ENCODE results near the gene STEAP1B.
A peak's percentile ranks its signal among the peaks of the same experiment; 100 is the strongest.
"Not testable (repeated sequence)": the region's sequence is repeated elsewhere in the genome, so short reads cannot be mapped to it uniquely, and the experiment has no call there.

Gene STEAP1B

DNA sequence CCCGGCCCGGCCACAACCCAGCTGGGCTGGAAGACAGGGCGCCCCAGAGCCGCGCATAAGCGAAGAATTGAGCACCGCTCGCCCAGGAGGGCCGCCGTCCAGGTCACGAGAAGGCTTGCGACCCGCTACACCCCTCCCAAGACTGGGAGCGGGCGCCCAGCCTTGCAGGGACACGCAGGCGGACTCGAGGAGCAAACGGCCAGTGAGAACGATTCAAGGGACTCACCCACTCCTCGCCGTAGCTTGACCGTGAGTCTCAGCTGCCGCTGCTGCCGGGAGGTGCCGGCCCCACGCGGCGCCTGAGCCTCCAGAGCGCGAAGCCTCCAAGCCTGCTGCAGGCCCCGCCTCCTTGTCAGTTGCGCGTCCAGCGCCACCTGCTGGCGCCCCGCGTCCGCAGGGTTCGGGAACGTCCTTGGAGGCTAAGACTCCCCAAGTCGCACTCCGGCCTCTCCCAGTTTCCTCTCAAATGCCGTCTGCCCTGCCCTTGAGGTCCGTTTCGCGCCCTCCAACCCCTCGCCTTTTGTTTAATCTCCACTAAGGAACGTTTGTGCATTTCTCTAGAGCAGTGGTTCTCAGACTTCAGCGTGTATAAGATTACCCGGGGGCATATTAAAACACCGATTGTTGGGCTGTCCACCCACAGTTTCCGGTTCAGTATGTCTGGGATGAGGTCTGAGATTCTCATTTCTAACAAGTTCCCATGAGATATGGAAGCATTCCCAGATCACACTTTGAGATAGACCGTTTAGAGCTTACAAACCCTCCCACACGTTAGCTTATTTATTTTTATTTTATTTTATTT is at the start of gene STEAP1B:
Gene STEAP1B, minus strand, starts transcription at position 301 of the 802 bp plus-strand sequence. CDS start 5,333 bp downstream, outside the sequence.
- DNase-seq, result peak; percentile 90

DNA sequence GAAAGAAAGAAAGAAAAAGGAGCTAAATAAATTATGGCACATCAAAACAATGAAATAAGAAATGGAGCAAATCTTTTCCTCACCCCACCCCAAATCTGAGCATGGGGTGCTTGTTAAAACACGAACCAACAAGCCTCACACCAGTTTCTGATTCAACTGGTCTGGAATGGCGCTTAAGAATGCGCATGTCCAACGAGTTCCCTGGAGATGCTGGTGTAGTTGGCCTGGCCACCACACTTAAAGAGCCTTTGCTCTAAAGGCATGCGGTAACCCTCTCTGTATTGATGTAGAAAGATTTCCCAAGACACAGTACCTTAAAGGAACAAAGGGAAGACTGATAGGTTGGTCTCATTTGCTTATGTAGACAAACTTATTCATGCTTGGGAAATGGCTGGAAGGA is 49.1 kb upstream of the STEAP1B start:
- no peak for DNase-seq

GRCh38 chr7:22548313-22548712 is 48.3 kb upstream of the STEAP1B start:
- DNase-seq, result no peak

- no peak for DNase-seq
These were observed 46.8 kb upstream of the STEAP1B start for GRCh38 chr7:22546769-22547168.

DNA sequence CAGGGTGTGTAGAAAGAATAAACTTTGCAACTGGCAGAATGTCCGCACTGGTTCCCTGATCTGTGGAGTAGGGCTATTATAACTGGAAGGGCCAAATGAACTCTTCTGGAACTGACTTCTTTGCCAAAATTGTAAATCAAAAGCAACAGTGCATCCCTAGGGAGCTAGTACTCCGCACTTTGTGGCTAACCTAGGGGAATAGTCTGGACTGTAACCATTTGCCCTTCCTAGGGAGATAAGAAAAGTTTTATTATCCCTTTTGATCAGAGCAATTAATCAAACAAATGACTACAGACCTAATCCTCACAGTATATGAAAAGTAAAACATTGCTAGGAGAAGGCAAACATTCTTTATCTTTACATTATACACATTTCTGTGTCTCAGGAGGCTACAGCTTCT is 45.5 kb upstream of the STEAP1B start:
- no peak for DNase-seq

- DNase-seq, result no peak
These were observed 44.3 kb upstream of the STEAP1B start for GRCh38 chr7:22544245-22544644.

DNA sequence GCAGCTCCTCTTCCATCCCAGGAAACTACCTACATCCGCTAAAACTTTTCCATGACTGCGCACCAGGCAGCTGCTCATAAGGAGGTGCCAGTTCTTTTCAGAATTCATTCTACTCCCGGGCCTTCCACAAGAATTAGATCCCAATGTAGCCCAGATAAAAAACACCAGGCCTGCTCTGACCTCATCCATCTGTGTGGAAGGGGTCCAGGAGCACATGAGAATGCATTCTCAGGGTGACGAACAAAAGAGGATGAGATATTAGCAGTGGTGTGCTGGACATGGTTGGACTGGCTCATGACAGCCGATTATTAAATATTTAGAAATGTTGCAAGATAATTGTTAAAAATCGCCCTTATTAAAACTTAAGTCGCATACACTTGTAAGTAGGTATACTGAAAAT is 43.2 kb upstream of the STEAP1B start:
- no peak for DNase-seq

- no peak for DNase-seq
These were observed 42.7 kb upstream of the STEAP1B start for GRCh38 chr7:22542669-22543068.

GRCh38 chr7:22542254-22542653 is 42.3 kb upstream of the STEAP1B start:
- no peak for DNase-seq

DNA sequence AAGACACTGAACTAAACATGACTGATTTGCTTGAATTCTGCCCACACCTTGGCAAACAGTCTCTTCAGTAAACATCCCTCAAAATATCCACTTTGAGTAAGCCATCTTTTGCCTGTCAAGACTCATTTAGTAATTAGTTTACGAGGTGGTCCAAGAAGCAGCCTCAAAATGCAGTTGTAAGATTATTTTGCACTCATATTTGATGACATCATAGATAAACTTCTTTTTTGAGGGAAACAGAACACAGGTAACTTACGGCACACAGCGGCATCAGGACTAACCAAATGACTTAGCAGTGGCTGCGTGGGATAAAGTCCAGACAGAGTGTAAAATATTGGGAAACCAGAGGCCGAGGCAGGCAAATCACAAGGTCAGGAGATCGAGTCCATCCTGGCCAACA is 41.8 kb upstream of the STEAP1B start:
- DNase-seq, result no peak

GRCh38 chr7:22528537-22528936 is 28.5 kb upstream of the STEAP1B start:
- not testable (repeated sequence) for DNase-seq

DNA sequence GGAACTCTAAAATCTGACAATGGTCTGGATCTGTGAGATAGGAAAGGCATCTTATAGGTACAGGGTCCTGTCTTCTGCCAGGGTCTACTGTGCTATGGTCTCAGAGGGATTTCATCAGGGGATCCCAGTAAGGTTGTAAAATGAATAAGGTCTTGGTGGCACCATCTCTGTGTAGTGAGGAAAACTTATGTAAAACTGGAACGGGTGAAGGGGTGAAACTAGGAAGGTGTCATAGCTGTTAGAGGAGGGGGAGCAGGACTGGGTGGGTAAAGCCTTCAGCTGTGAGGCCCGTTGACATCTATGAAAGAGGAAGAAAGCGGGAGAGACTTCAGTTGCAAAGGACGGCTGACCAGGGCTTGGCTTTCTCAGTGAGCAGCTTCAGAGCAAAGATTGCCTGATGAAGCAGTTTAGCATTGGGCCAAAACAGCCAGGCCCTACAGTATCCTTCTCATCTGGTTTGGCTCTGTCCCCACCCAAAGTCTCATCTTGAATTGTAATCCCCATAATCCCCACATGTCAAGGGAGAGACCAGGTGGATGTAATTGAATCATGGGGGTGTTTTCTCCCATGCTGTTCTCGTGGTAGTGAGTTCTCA is 24.5 kb upstream of the STEAP1B start:
- DNase-seq, result not testable (repeated sequence)

- DNase-seq, result not testable (repeated sequence)
These were observed 23.7 kb upstream of the STEAP1B start for GRCh38 chr7:22523478-22524352.

DNA sequence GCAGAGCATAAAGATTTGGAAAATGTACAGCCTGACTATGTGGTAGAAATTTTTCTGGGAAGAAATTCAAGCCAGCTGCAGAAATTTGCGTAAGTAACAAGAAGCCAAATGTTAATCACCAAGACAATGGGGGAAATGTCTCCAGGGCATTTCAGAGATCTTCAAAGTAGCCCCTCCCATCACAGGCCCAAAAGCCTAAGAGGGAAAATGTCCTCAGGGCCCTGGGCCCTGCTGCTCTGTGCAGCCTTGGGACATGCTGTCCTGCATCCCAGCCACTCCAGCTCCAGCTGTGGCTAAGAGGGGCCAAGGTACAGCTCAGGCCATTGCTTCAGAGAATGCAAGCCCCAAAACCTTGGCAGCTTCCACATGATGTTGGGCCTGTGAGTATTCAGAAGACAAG is 19.6 kb upstream of the STEAP1B start:
- DNase-seq, result not testable (repeated sequence)

DNA sequence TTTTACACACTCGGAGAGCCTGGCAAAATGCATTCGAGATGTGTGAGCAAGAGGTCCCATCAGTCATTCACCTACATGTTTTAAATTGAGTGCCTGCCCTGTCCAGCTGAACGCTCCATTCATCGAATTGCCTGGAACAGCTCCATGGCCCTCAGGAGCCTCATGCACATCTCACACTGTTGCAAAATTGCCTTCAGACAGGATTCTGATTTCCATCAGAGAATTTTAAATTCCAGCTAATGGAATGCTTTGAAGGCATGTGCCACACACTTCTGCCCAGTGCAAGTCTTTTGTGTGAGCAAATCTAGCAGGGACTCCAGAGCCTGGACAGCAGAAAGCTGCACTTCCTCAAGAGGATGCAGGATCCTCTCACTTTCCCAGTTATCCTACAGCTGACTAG is 17.0 kb upstream of the STEAP1B start:
- DNase-seq, result not testable (repeated sequence)

DNA sequence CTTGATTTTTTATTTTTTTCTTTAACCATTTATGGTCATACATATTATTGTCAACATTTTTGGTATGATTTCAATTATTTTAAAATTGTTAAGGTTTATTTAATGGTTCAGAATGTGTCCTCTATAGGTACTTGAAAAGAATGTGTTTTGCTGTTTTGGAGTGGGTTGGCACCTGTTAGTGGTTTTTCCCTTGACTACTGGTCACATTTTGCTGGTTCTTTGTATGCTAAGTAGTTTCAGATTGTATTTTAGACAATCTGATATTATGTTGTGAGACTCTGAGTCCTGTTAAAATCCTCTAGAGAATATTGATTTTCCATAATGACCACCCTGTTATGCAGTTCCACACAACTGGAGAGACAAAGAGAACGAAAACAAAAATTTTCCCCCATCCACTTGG is 15.0 kb upstream of the STEAP1B start:
- DNase-seq, result not testable (repeated sequence)

- DNase-seq, result not testable (repeated sequence)
These were observed 7.3 kb upstream of the STEAP1B start for GRCh38 chr7:22507320-22507719.

- not testable (repeated sequence) for DNase-seq
These were observed 6.5 kb upstream of the STEAP1B start for GRCh38 chr7:22506316-22507020.

DNA sequence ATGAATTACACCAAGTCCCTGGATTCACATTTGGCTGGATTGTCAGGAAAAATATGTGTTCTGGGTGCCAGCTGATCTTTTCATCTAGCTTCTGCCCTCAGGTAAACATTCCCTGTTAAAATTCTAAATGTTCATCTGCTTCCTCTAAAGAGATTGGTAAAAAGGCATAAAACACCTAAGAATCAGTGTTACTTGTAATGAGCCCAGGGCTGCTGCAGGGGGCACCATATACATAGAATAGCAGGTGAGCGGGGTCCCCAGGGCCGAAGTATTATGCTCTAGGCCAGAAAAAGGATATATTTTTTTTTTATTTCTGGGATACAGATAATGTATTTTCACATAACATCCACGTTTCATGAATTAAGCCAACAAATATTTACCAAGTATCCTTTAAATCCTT is 4.5 kb upstream of the STEAP1B start:
- not testable (repeated sequence) for DNase-seq

- DNase-seq, result not testable (repeated sequence)
These were observed 2.1 kb upstream of the STEAP1B start for GRCh38 chr7:22502104-22502503.

DNA sequence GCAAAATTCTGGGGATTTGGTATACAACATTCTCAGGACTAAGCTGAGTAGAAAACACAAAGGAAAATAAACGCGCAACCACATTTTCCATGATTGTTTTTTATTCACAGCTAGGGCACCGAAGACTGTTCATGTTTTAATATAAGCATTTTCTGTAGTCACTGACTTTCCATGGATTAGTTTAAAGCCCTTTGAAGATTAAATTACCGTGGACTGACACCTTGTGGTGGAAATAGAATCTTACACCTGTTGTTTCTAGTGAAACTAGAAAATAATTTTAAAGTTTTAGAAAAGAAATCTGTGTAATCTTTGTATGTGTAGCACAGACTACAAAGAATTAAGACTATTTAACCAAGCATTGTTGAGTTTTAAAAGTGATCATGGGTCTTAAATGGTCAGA is 1.3 kb upstream of the STEAP1B start:
- DNase-seq, result peak; percentile 52

- no peak for DNase-seq
These were observed 944 bp downstream of the STEAP1B start for GRCh38 chr7:22499044-22499443.

- DNase-seq, result not testable (repeated sequence)
These were observed 3.1 kb downstream of the STEAP1B start for GRCh38 chr7:22496912-22497311.

All from RPMI8226 (cell line).